ENCODE data around the gene SPAG16. TPM values are rescaled to one million over a fixed set of nuclear protein-coding genes. Genes with fewer than 3 reads are reported as not detected.
"Not testable (repeated sequence)": the region's sequence is repeated elsewhere in the genome, so short reads cannot be mapped to it uniquely, and the experiment has no call there.

Gene SPAG16
- total RNA-seq, 2 experiments from 2014 or later: 2.8 to 3.2 TPM

GRCh38 chr2:214051585-214051984, 767.3 kb downstream of the SPAG16 start:
- Mint-ChIP-seq H3K9me3 (no peaks in the 10 kb centered on the region), H3K4me3 (no peak overlapping the region), H3K4me1 (ENCODE audit: low read depth) (no peaks in the 10 kb centered on the region), H3K36me3 (ENCODE audit: low read depth) (no peaks in the 10 kb centered on the region), H3K27me3 (no peaks in the 10 kb centered on the region), H3K27ac (no peak overlapping the region)
- no peaks in the 10 kb centered on the region for H3K9me3 ChIP-seq (ENCODE audit: control insufficient read depth in 1 of 2, insufficient read depth in 1 of 2, low read length in 2 of 2)
- H3K36me3 ChIP-seq (ENCODE audit: insufficient read depth, low read length): no peaks in the 10 kb centered on the region
- H3K4me1 ChIP-seq (ENCODE audit: insufficient read depth, low read length): no peaks in the 10 kb centered on the region
- intact Hi-C loops (cut with DNase I, micrococcal nuclease): no loop called here
- H3K27ac ChIP-seq (ENCODE audit: low read depth in 1 of 2, low read length in 2 of 2): no peak overlapping the region
- H3K4me3 ChIP-seq (ENCODE audit: low read length): no peak overlapping the region
- TF ChIP-seq CTCF (IDR thresholded peaks at IDR 0.05): no peak
- no peak for DNase-seq
- ChIA-PET CTCF (no interaction called here), POLR2A (no interaction called here)
- no peak for ATAC-seq (ENCODE audit: poor library complexity)
- no peaks in the 10 kb centered on the region for H3K27me3 ChIP-seq (ENCODE audit: control insufficient read depth in 1 of 2, insufficient read depth in 2 of 2, low read length in 2 of 2)

DNA sequence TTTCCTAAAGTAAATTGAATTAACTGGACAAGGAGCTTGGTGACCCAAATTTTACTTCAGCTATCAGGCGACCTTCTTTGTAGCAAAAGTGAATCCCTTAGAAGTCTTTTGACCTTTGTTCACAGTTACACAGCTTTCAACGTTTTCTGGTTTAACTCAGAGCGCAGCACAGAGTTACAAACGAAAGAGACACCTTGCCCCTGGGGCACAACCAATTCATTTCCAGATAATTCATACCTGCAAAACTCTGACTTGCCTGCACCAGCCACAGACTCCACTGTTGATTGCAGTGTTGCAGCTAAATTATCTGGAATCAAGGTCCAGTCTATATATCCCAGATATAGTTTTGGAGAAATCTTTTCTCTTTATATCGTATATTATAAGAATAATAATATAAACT, 768.0 kb downstream of the SPAG16 start:
- CTCF ChIA-PET: no interaction called here
- no peaks in the 10 kb centered on the region for H3K36me3 ChIP-seq (ENCODE audit: insufficient read depth, low read length)
- H3K27me3 ChIP-seq (ENCODE audit: control insufficient read depth in 1 of 2, insufficient read depth in 2 of 2, low read length in 2 of 2): no peaks in the 10 kb centered on the region
- ATAC-seq (ENCODE audit: poor library complexity): no peak
- Mint-ChIP-seq H3K4me3 (no peak overlapping the region), H3K9me3 (no peaks in the 10 kb centered on the region), H3K36me3 (ENCODE audit: low read depth) (no peaks in the 10 kb centered on the region), H3K27ac (no peak overlapping the region), H3K4me1 (ENCODE audit: low read depth) (no peaks in the 10 kb centered on the region), H3K27me3 (no peaks in the 10 kb centered on the region)
- no peak overlapping the region for H3K4me3 ChIP-seq (ENCODE audit: low read length)
- H3K4me1 ChIP-seq (ENCODE audit: insufficient read depth, low read length): no peaks in the 10 kb centered on the region
- no peaks in the 10 kb centered on the region for H3K9me3 ChIP-seq (ENCODE audit: control insufficient read depth in 1 of 2, insufficient read depth in 1 of 2, low read length in 2 of 2)
- TF ChIP-seq CTCF (IDR thresholded peaks at IDR 0.05): no peak
- POLR2A ChIA-PET: no interaction called here
- intact Hi-C loops (cut with DNase I, micrococcal nuclease): no loop called here
- no peak for DNase-seq
- no peak overlapping the region for H3K27ac ChIP-seq (ENCODE audit: low read depth in 1 of 2, low read length in 2 of 2)

DNA sequence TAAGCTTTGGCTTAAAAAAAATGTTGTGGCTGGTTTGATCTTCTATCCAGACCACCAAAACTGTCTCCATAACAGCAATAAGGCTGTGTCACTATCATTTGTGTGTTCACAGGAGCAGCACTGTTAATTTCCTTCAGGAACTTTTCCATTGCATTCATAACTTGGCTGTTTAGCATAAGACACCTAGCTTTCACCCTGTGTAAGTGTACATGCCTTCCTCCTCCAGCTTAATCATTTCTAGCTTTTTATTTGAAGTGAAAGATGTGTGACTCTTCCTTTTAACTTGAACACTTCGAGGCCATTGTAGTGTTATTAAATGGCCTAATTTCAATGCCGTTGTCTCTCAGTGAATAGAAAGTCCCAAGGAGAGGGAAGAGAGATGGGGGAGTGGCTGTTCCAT, 773.7 kb downstream of the SPAG16 start:
- ATAC-seq (ENCODE audit: poor library complexity): no peak
- H3K4me3 ChIP-seq (ENCODE audit: low read length): no peak overlapping the region
- H3K36me3 ChIP-seq (ENCODE audit: insufficient read depth, low read length): no peaks in the 10 kb centered on the region
- H3K9me3 Mint-ChIP-seq: no peaks in the 10 kb centered on the region
- no peak overlapping the region for H3K27ac ChIP-seq (ENCODE audit: low read depth in 1 of 2, low read length in 2 of 2)
- H3K27me3 Mint-ChIP-seq: no peaks in the 10 kb centered on the region
- H3K4me1 Mint-ChIP-seq (ENCODE audit: low read depth): no peaks in the 10 kb centered on the region
- no peaks in the 10 kb centered on the region for H3K9me3 ChIP-seq (ENCODE audit: control insufficient read depth in 1 of 2, insufficient read depth in 1 of 2, low read length in 2 of 2)
- ChIA-PET CTCF (no interaction called here), POLR2A (no interaction called here)
- intact Hi-C loops (cut with DNase I, micrococcal nuclease): no loop called here
- TF ChIP-seq CTCF (IDR thresholded peaks at IDR 0.05): no peak
- H3K27ac Mint-ChIP-seq: no peak overlapping the region
- no peaks in the 10 kb centered on the region for H3K4me1 ChIP-seq (ENCODE audit: insufficient read depth, low read length)
- DNase-seq: no peak
- no peak overlapping the region for H3K4me3 Mint-ChIP-seq
- no peaks in the 10 kb centered on the region for H3K36me3 Mint-ChIP-seq (ENCODE audit: low read depth)
- no peaks in the 10 kb centered on the region for H3K27me3 ChIP-seq (ENCODE audit: control insufficient read depth in 1 of 2, insufficient read depth in 2 of 2, low read length in 2 of 2)

- POLR2A ChIA-PET; H3K9me3 Mint-ChIP-seq; H3K27ac Mint-ChIP-seq; H3K27ac ChIP-seq (ENCODE audit: low read depth in 1 of 2, low read length in 2 of 2); ATAC-seq (ENCODE audit: poor library complexity); DNase-seq; CTCF ChIA-PET; H3K27me3 ChIP-seq (ENCODE audit: control insufficient read depth in 1 of 2, insufficient read depth in 2 of 2, low read length in 2 of 2); H3K27me3 Mint-ChIP-seq; H3K36me3 ChIP-seq (ENCODE audit: insufficient read depth, low read length); H3K4me3 ChIP-seq (ENCODE audit: low read length); intact Hi-C loops (cut with DNase I, micrococcal nuclease); H3K4me1 ChIP-seq (ENCODE audit: insufficient read depth, low read length); H3K4me3 Mint-ChIP-seq; H3K4me1 Mint-ChIP-seq (ENCODE audit: low read depth); H3K9me3 ChIP-seq (ENCODE audit: control insufficient read depth in 1 of 2, insufficient read depth in 1 of 2, low read length in 2 of 2); H3K36me3 Mint-ChIP-seq (ENCODE audit: low read depth): not testable (repeated sequence)
Measured at GRCh38 chr2:214062279-214062678, 778.0 kb downstream of the SPAG16 start.
